Bone marrow (tissue), 2 donors: ENCODE measurements around the gene CDC40.
"Not testable (repeated sequence)": the region's sequence is repeated elsewhere in the genome, so short reads cannot be mapped to it uniquely, and the experiment has no call there.

ENCODE experiments used
- DNase-seq, 2 donors: peaks; one replicate each; lab custom pipeline; 2025; lab: John Stamatoyannopoulos, UW

Gene CDC40

GRCh38 chr6:110201151-110201884, 21.1 kb downstream of the CDC40 start:
- DNase-seq: no peak

GRCh38 chr6:110207652-110208051, 27.4 kb downstream of the CDC40 start:
- no peak for DNase-seq

DNA sequence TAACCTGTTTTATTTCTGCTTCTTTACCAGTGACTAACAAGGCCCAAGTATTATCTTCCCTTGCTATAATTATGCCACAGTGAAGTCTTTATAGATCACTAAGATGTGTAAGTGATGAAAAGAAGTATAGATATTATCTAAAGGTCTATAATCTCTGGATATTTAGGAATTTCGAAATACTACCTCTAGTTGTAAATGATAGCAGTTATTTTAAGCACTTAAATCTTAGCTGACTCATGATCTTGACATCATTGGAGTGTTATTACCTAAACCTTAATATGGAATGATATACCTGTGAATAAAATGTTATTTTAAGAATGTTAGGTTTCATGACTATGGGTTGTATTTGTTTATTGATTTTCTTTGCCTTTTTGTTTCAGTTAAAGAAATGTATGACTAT, 31.5 kb downstream of the CDC40 start:
- DNase-seq: no peak

- no peak for DNase-seq
These were observed 34.1 kb downstream of the CDC40 start for GRCh38 chr6:110214338-110214737.

- DNase-seq: no peak
These were observed 35.9 kb downstream of the CDC40 start for GRCh38 chr6:110216140-110216539.

DNA sequence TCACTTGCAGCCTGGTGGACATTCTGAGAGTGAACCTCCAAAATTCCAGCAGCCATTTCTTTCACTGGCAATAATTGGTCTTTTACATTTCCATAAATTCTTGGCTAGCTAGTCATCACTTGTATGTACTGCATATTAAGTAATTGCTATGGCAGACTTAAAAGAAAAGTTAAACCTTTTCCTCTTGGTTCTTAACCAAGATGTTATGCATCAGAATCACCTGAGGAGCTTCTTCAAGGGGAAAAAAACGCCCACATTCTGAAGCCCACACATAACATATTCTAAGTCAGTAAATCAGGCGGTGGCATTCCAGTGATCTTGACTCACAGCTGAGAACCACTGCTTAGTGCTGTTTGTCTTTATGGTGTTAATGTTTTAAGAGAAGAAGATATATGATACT, 37.0 kb downstream of the CDC40 start:
- DNase-seq: no peak

- no peak for DNase-seq
These were observed 41.5 kb downstream of the CDC40 start for GRCh38 chr6:110221738-110222137.

DNA sequence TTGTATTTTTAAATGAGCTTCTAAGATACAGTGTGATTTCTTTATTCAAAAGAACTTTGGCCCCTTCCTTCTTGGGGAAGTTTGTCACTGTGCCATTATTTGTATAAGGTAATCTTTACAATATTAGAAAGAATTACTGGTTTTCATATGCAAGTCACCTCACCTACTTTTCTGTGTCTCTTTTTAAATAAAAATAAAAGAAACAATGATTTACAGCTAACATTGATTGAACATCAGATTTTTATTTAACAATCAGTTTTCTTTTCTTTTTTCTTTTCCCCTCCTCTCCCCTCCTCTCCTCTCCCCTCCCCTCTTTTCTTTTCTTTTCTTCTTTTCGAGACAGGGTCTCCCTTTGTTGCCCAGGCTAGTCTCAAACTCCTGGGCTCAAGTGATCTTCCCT, 46.0 kb downstream of the CDC40 start:
- DNase-seq: no peak

GRCh38 chr6:110232450-110232849, 52.2 kb downstream of the CDC40 start:
- no peak for DNase-seq

DNA sequence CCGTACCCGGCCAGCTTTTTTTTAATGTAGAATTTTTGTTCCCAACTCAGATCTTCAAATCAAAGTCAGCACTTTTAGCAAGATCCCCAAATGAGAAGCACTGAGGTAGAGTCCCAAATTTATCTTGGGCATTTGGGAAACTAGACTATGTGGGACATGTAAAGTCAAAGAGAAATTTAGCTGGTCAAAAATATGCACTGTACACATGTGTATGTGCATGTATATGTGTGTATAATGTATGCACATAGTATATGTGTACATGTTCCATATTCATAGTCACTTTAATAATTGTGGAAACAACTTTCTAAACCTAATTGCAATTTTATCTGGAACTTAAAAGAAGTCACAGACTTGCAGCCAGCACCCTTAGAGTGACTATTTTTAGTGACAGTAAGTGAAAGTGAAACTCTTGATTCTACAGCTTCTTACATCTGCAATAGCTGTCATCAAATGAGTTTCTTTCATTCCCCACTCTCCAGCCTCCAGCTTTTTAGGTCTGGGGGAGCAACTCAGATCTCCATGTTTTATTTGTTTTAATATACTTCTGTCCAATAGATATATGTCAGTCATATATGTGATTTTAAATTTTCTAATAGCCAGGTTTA, 53.6 kb downstream of the CDC40 start:
- DNase-seq: peak in 1 of 2 donors; percentile 47

DNA sequence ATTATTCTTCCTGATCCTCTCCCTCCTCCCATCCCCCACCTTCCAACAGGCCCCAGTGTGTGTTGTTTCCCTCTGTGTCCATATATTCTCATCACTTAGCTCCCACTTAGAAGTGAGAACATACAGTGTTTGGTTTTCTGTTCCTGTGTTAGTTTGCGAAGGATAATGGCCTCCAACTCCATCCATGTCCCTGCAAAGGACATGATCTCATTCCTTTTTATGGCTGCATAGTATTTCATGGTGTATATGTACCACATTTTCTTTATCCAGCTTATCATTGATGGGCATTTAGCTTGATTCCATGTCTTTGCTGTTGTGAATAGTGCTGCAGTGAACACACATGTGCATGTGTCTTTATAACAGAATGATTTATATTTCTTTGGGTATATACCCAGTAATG, 55.8 kb downstream of the CDC40 start:
- not testable (repeated sequence) for DNase-seq

DNA sequence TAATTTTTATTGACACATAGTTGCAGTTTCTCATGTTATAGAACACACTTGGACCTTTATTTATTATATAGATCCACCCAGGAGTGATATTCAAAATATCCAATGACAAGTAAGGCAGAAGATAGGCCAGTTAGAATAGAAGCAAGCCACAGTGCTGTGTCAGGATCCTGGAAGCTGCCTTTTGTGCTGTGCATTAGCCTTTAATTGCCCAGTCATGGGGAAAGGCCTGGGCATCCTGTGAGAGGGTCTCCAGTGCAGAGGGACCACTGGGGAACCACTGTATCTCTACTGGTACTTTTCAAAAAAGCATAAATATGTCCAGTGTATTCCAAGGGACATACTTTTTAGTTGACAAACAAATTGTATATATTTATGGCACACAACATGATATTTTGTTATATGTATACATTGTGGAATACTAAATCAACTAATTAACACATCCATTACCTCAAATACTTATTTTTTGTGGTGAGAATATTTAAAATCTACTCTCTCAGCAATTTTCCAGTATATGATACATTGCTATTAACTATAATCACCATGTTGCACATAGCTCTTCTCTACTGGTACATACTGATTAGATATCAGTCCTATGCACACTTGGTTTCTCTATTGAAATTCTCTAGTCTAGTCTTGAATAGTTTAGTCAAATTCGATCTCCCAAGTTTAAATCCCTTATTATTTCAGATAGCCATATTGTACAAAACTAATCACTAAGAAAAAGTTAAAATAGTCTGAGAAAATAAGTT, 59.5 kb downstream of the CDC40 start:
- DNase-seq: no peak

DNA sequence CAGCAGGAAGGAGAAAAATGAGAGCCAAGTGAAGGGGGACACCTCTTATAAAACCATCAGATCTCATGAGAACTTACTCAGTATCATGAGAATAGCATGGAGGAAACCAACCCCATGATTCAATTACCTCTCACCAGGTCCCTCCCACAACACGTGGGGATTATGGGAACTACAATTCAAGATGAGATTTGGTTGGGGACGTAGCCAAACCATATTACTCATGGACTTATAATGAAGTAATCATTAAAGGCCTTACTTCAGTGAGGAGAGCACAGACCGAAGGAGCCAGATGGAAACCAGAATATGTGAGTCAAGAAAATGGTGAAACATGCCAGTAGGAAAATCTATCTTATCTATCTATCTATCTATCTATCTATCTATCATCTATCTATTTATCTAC, 64.4 kb downstream of the CDC40 start:
- not testable (repeated sequence) for DNase-seq

DNA sequence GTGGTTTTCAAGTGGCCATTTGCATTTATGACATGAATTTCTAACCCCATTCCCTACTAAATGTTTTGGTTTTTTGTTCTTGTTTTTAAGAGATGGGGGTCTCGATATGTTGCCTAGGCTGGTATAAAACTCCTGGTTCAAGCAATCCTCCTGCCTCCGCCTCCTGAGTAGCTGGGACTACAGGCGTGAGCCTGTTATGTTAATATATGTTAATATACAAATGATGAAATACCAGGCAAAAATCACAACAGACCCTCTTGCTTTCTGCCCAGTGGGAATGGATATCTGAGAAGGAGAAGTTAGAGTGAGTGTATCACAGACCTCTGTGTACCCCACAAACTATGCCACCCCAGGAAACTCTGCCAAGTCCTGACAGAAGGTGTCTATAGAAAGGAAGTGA, 66.2 kb downstream of the CDC40 start:
- no peak for DNase-seq

GRCh38 chr6:110246900-110247546, 66.8 kb downstream of the CDC40 start:
- no peak for DNase-seq

GRCh38 chr6:110250058-110250457, 69.8 kb downstream of the CDC40 start:
- no peak for DNase-seq

DNA sequence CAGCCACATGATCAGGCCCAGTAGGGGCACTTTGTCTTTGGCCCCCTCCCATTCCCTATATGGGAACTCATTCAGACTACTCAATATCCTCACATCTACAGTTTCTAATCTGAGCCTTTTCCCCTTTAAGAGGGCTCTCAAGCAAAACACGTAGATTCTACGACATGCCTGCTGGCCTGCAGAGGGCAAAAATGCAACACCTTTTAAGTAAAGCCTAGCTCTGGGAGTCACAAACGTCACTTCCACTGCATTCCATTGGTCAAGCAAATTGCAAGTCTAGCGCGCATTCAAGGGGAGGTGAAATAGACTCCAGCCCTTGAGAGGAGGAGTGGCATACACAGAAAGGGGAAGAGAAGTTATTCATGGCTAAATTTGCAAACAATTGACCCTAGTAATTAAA, 70.6 kb downstream of the CDC40 start:
- no peak for DNase-seq

GRCh38 chr6:110255211-110255750, 75.1 kb downstream of the CDC40 start:
- no peak for DNase-seq

GRCh38 chr6:110256366-110256765, 76.1 kb downstream of the CDC40 start:
- DNase-seq: no peak

GRCh38 chr6:110265273-110265672, 85.0 kb downstream of the CDC40 start:
- no peak for DNase-seq

DNA sequence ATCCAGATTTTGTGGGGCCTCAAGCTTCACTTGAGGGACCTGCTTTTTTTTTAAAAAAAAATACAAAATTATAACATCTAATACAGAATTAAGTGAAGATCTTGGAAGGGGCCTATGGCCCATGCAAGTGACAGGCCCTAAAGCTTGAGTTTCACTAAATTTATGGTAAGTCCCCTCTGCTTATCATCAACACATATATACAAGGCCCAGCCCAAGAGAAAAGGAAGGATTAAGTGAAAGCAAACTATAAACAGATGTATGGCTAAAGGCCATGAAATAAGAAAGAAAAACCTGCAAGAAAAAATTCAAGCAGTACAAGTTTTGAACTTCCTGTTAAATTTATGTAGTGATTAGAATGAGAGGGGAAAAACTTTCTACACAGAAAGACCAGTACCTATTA, 86.8 kb downstream of the CDC40 start:
- no peak for DNase-seq

GRCh38 chr6:110269623-110270022, 89.4 kb downstream of the CDC40 start:
- DNase-seq: no peak
